NOMO-1 (cell line): Measurements from ENCODE around the gene EHMT1.

Source experiments
- DNase-seq, 2 experiments: peaks; one replicate each; lab custom pipeline; 2025; ENCODE audit not compliant: unreplicated experiment in 2 of 2; lab: John Stamatoyannopoulos, UW

Gene EHMT1

GRCh38 chr9:137781906-137782585 is 163.2 kb downstream of the EHMT1 start:
- DNase-seq = no peak

- no peak for DNase-seq
These were observed 164.7 kb downstream of the EHMT1 start for GRCh38 chr9:137783521-137783920.

GRCh38 chr9:137784046-137784445 is 165.2 kb downstream of the EHMT1 start:
- DNase-seq = no peak

GRCh38 chr9:137784641-137785513 is 166.1 kb downstream of the EHMT1 start:
- DNase-seq = no peak

- DNase-seq = no peak
These were observed 166.9 kb downstream of the EHMT1 start for GRCh38 chr9:137785704-137786161.

GRCh38 chr9:137786511-137786920 is 167.7 kb downstream of the EHMT1 start:
- DNase-seq = no peak

GRCh38 chr9:137787381-137787780 is 168.6 kb downstream of the EHMT1 start:
- DNase-seq = no peak

GRCh38 chr9:137787786-137788505 is 169.1 kb downstream of the EHMT1 start:
- DNase-seq = no peak

GRCh38 chr9:137788561-137789294 is 169.9 kb downstream of the EHMT1 start:
- no peak for DNase-seq

GRCh38 chr9:137789295-137789895 is 170.6 kb downstream of the EHMT1 start:
- no peak for DNase-seq

- DNase-seq = no peak
These were observed 173.1 kb downstream of the EHMT1 start for GRCh38 chr9:137791947-137792346.

GRCh38 chr9:137793196-137793841 is 174.5 kb downstream of the EHMT1 start:
- no peak for DNase-seq

- DNase-seq = no peak
These were observed 176.4 kb downstream of the EHMT1 start for GRCh38 chr9:137795156-137795666.

- DNase-seq = no peak
These were observed 178.7 kb downstream of the EHMT1 start for GRCh38 chr9:137797206-137798120.

GRCh38 chr9:137798142-137798541 is 179.3 kb downstream of the EHMT1 start:
- DNase-seq = no peak

GRCh38 chr9:137798901-137799629 is 180.3 kb downstream of the EHMT1 start:
- DNase-seq = no peak

- DNase-seq = no peak
These were observed 180.8 kb downstream of the EHMT1 start for GRCh38 chr9:137799630-137799983.
